Activated CD4-positive, alpha-beta T cell treated with anti-CD3 and anti-CD28 coated beads, Interleukin-2, amount 50 U/mL, for 16 hours (primary cell): ENCODE data around the gene CDK18.

ENCODE experiments used
- DNase-seq: peaks from one replicate; pipeline ENCODE4 v3.0.0-alpha.2; 2020

CDK18 gene

GRCh38 chr1:205575294-205575885, 70.9 kb downstream of the CDK18 start:
- no peak for DNase-seq

DNA sequence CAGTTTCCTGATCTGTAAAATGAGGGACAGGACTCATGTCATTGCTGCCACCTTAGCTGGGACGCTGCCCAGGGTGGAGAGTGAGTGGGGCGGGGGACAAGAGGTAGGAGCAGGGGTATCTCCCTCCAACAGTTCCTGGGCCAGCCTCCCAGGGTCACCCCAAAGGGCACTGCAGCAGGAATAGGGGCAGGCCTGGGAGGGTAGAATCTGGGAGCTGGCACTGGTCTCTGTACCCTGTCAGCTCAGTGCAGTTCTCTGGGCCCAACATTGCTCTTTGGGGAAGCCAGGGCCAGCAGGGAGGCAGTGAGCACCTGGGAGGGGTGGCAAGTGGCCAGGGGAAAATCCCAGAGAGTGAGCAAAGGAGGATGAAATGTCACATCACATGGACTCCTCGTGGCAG, 71.5 kb downstream of the CDK18 start:
- DNase-seq, result no peak

DNA sequence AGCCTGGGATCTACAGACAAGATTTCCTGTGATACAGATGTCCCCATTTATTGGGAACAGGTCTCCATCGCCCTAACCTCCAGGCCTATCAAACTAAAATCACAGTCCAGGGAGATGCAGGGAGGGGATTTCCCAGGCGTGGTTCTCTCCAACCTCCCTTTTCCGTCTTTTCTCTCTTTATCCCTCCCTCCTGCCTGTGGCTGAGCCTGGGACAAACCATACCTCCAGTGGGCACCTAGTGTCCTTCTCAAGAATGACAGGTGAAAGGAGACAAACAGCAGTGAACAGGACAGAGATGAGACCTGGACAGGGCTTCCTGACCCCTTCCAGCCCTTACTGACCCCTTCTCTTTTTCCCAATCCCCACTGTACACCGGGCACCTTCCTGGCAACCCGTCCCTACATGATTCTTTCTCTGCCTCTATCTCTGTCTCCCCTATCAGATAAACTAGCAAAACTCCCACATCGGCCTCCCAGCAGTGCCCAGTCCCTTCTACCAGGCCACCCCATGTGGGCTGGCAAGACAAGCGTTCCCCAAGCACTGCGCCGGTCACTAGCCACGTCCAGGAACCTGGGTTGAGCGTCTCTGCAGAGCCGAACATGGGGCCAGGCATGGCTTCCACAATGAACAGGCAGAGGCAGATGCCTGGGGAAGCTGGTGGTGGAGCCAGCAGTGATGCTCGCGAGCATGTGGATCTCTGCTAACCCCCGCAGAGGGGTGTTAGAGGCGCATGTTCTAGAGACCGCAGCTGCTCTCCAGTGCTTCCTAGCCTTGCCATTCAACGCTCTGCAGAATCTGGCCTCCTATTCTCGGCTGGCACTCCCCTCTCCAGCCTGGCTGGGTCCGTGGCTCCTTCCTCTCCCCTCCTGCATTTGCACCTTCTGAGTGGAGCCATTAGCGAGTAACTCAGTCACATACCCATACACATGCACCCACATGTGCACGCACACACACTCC, 72.6 kb downstream of the CDK18 start:
- DNase-seq, result no peak

DNA sequence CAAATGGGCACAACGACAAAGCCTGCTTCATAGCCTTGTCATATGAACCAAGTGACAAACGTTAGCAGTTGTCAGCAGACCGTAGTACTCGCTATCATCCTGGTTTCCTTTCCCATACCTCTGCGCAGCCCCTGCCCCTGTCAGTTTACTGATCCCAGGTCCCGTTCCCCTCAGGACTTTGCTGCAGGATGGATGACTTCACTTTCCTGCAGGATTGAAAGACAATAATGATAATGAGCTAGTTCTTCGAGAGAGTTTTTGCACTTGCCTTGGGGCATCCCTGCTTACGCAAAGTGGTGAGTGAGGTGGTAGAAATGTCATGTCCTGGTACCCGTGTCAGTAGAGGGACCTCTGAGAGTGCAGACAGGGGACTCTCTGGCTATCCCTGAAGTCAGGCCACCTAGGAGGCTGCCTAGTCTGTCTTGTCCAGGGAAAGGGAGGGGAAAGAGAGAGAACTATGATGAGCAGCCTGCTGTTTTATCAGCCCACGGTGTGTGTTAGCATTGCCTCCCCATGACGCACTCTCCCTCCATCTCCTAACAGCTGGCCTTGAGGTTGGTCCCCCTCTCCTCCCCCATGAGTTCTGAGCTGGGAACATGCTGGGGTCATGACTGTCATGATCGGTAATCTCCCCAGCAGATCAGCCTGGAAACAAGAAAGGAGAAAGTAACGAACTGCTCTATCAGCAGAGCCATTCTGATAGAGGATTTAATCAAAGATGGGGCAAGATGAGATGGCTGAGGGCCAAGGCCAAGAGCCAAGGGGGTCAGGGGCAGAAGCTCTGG, 73.6 kb downstream of the CDK18 start:
- DNase-seq, result no peak

GRCh38 chr1:205578780-205579571, 74.5 kb downstream of the CDK18 start:
- DNase-seq, result no peak

DNA sequence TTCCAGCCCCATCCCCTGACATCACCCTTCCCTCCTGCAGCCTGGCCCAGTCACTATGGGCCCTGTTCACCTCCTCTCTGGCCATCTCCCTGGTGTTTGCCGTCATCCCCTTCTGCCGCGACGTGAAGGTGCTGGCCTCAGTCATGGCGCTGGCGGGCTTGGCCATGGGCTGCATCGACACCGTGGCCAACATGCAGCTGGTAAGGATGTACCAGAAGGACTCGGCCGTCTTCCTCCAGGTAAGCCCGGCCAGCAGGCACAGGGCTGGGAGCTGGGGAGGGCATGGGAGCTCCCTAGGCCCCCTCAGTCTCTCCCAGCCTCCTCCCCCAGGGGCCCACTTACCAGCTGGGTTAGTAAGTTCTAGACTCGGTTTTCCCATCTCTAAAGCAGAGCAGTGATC, 75.2 kb downstream of the CDK18 start:
- DNase-seq, result no peak

DNA sequence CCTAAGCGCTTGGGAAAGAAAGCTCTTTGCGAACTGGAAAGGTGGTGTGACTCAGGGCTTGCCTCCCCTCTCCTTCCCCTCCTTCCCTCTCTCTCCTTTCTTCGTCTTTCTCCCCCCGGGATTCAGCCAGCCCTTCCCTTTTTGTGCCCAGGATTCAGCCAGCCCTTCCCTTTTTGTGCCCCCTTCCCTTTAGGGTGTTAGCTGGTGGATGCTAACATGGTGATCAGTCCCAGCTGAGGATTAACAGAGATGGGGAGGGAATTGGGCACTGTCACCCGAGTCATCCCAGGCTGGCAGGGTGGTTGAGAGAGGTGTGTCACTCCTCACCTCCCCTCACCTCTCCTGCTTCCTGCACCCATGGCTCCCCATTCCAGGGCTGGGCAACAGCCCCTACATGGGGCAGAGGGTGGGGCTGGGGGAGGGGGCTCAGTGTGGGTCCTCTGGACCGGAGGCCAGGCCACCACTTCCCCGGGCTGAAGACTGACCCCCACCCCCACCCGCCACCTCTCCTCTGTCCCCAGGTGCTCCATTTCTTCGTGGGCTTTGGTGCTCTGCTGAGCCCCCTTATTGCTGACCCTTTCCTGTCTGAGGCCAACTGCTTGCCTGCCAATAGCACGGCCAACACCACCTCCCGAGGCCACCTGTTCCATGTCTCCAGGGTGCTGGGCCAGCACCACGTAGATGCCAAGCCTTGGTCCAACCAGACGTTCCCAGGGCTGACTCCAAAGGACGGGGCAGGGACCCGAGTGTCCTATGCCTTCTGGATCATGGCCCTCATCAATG, 75.9 kb downstream of the CDK18 start:
- no peak for DNase-seq

GRCh38 chr1:205580923-205581180, 76.4 kb downstream of the CDK18 start:
- no peak for DNase-seq

GRCh38 chr1:205581321-205581980, 77.0 kb downstream of the CDK18 start:
- DNase-seq, result no peak

DNA sequence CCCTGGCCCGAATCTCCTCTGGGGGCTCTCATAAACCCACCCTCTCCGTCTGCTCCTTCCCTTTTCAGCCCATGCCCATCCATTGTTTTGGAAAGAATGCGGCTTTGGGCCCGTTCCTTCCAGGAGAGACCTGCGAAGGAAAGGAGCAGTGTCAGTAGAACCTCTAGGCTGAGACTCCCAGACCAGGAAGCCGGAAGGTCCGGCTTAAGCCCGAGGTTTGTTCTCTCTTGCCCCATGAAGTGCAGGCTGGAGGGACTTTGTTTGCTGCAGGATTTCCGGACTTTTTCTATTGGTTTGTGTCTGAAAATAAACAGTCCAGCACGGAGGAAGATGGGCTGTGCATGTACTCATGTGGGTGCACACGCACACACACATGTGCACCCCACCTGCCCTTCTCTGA, 77.6 kb downstream of the CDK18 start:
- no peak for DNase-seq
